AG09309 (cell line): Measurements from ENCODE around the gene USP48.
"Not testable (repeated sequence)": the region's sequence is repeated elsewhere in the genome, so short reads cannot be mapped to it uniquely, and the experiment has no call there.

Source experiments
- DNase-seq: peaks from one replicate; pipeline ENCODE4 v3.0.0-alpha.2; 2010; ENCODE audit warnings: low read depth
- H3K4me3 ChIP-seq: 2 replicates; pipeline ENCODE4 v1.5.1; 2011; ENCODE audit warnings: mild to moderate bottlenecking, low read depth, low read length, moderate library complexity; ENCODE audit not compliant: control insufficient read depth
- TF ChIP-seq, protein P1 (sequence below): IDR thresholded peaks from 2 replicates; pipeline ENCODE4 v1.5.1; 2011; ENCODE audit warnings: mild to moderate bottlenecking, low read depth, low read length, inconsistent platforms; ENCODE audit not compliant: insufficient read depth, control insufficient read depth; ENCODE audit errors: missing control alignments

USP48 gene

GRCh38 chr1:21636029-21636428 lies 146.9 kb downstream of the USP48 start:
- TF ChIP-seq, protein P1, sequence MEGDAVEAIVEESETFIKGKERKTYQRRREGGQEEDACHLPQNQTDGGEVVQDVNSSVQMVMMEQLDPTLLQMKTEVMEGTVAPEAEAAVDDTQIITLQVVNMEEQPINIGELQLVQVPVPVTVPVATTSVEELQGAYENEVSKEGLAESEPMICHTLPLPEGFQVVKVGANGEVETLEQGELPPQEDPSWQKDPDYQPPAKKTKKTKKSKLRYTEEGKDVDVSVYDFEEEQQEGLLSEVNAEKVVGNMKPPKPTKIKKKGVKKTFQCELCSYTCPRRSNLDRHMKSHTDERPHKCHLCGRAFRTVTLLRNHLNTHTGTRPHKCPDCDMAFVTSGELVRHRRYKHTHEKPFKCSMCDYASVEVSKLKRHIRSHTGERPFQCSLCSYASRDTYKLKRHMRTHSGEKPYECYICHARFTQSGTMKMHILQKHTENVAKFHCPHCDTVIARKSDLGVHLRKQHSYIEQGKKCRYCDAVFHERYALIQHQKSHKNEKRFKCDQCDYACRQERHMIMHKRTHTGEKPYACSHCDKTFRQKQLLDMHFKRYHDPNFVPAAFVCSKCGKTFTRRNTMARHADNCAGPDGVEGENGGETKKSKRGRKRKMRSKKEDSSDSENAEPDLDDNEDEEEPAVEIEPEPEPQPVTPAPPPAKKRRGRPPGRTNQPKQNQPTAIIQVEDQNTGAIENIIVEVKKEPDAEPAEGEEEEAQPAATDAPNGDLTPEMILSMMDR, result no peak
- no peak for DNase-seq
- H3K4me3 ChIP-seq, result no peak overlapping the region

DNA sequence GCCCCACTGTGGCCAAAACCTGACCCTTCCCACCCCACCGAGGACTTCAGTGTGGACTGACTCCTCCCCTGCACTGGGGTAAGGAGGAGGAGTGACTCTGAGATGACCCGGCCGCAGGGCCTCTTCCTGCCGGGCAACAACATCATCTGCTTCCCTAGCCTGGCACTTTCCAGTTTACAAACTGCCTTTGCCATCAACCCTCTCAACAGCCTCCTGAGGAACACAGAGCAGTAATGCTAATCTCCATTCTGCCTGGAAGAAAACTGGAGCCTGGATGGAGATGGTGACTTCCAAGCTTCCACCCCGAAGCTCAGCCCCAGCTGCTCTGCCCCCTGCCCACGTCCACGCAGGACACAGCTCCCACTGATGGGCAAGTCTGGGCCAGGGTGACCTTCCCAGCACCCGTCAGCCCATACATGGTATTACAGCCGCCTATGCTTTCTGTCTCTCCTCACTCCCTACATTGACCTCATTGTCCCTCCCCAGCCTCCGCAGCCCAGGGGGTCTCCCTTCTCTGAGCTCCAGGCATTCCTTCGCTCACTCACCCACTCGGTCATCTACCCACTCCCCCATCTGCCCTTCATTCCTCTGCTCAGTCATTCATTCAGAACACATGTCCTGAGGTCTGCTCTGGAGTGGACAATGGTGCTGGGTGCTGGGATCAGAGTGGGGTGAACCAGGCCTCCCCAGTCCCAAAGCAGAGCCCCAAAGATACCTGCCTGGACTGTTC lies 148.0 kb downstream of the USP48 start:
- no peak overlapping the region for H3K4me3 ChIP-seq
- TF ChIP-seq, protein P1, result no peak
- no peak for DNase-seq

GRCh38 chr1:21633992-21634805 lies 148.8 kb downstream of the USP48 start:
- DNase-seq, result no peak
- TF ChIP-seq, protein P1, result no peak
- H3K4me3 ChIP-seq, result no peak overlapping the region

DNA sequence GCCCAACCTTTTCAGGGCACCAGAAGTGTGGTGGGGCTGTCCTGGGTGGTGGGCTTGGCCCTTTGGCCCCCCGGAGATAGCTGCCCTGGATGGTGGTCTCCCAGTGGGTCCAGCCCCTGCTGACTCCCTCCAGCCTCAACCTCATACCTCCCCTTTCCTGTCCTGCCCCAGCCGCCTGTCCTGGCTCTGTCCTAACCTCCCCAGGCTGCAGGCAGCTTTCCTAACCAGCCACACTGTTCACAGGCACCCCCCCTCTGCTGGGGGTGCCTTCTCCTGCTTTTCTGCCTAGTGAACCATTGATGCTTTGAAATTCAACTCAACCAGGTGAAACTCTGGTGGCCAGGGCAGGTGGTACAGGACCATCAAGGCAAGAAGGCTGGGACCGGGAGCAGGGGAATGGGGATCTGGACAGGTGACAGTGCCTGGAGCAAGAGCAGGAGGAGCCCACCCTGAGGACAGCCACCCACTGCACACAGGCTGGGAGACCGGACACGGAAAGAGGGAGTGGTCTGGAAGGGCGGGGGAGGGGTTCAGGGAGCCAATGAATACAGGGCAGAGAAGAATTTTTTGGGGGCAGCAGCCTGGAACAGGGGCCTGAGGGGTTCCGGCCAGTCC lies 149.7 kb downstream of the USP48 start:
- DNase-seq, result no peak
- no peak overlapping the region for H3K4me3 ChIP-seq
- TF ChIP-seq, protein P1, result no peak

GRCh38 chr1:21631944-21632887 lies 150.7 kb downstream of the USP48 start:
- TF ChIP-seq, protein P1, result no peak
- no peak for DNase-seq
- H3K4me3 ChIP-seq, result no peak overlapping the region

- H3K4me3 ChIP-seq, DNase-seq: not testable (repeated sequence)
Observed at GRCh38 chr1:21631590-21631943, 151.4 kb downstream of the USP48 start.
